HCT116 (cell line): Measurements from ENCODE around the gene SLCO2A1. TPM values are rescaled to one million over a fixed set of nuclear protein-coding genes. Genes with fewer than 3 reads are reported as not detected.

Experiments used
- ATAC-seq: fragments of 200-7000 bp; cut with Tn5 transposase; 2 replicates; pipeline ENCODE4 v1.9.1; 2020; ENCODE audit warnings: mild to moderate bottlenecking, moderate library complexity
- BruUV-seq: library from RNA; stranded (reverse); fragments of 400-500 nt; replicated peaks from 2 replicates; lab custom pipeline; 2021; lab: Mats Ljungman, UMichigan
- CTCF ChIA-PET: fragments of 300-600 bp; sonication (Branson Sonifier 250); formaldehyde crosslinking; loops from one replicate; lab custom pipeline; 2021; ENCODE audit warnings: antibody characterized with exemption; lab: Charles Lee
- POLR2A ChIA-PET: fragments of 300-600, 350-600 bp; sonication (Branson Sonifier 250); formaldehyde crosslinking; loops from one replicate; lab custom pipeline; 2021; ENCODE audit warnings: antibody characterized with exemption; lab: Charles Lee
- RAD21 ChIA-PET, 2 experiments: fragments of 300-600 bp; sonication (Branson Sonifier 250); formaldehyde crosslinking; loops; one replicate each; lab custom pipeline; 2023; ENCODE audit warnings: low total read pairs in 2 of 2; ENCODE audit not compliant: uncharacterized antibody in 2 of 2, unreplicated experiment in 2 of 2, low non-redundant PET in 1 of 2; lab: Charles Lee
- DNase-seq: peaks from one replicate; pipeline ENCODE4 v3.0.0-alpha.2; 2010; ENCODE audit warnings: low read depth, low spot score
- H2AFZ ChIP-seq: fragments of 200-600 bp; shearing (Covaris generic), sonication (generic); 2 replicates; pipeline ENCODE4 v1.6.1; 2017; ENCODE audit warnings: low read depth, mixed run types, mixed read lengths, antibody characterized with exemption, low read length; ENCODE audit not compliant: poor library complexity, severe bottlenecking
- H3K27ac ChIP-seq: 2 replicates; pipeline ENCODE4 v1.5.1; 2012; ENCODE audit warnings: low read depth, low read length
- H3K27me3 ChIP-seq: fragments of 200-600 bp; sonication (generic); 2 replicates; pipeline ENCODE4 v1.6.1; 2016; ENCODE audit warnings: mixed run types, low read length, mixed read lengths; ENCODE audit not compliant: insufficient read depth
- H3K36me3 ChIP-seq, 2 experiments: fragments of 200-500 bp in 1 of 2; fragments of 200-600 bp in 1 of 2; sonication (Bioruptor generic) in 1 of 2; sonication (generic) in 1 of 2; 2 replicates each; pipeline versions ENCODE4 v1.5.1 to v1.6.1; 2014 to 2016; ENCODE audit warnings: low read length in 2 of 2, inconsistent platforms in 1 of 2, mixed read lengths in 1 of 2, mixed run types in 1 of 2; ENCODE audit not compliant: insufficient read depth in 2 of 2, control insufficient read depth in 1 of 2
- H3K4me1 ChIP-seq, 2 experiments: fragments of 200-600 bp in 1 of 2; sonication (generic) in 1 of 2; 2 replicates each; pipeline versions ENCODE4 v1.5.1 to v1.6.1; 2012 to 2017; ENCODE audit warnings: low read length in 2 of 2, inconsistent platforms in 1 of 2, mild to moderate bottlenecking in 1 of 2, mixed read lengths in 1 of 2, mixed run types in 1 of 2, moderate library complexity in 1 of 2; ENCODE audit not compliant: insufficient read depth in 2 of 2, control insufficient read depth in 1 of 2
- H3K4me2 ChIP-seq: fragments of 200-600 bp; sonication (generic); 2 replicates; pipeline ENCODE4 v1.6.1; 2017; ENCODE audit warnings: mixed run types, low read length, mixed read lengths
- H3K4me3 ChIP-seq, 2 experiments: fragments of 200-600 bp in 1 of 2; sonication (generic) in 1 of 2; replicated peaks in 1 of 2; 2 replicates each; pipeline ENCODE4 v1.5.1; 2011 to 2016; ENCODE audit warnings: low read length in 2 of 2, control low read depth in 1 of 2, low read depth in 1 of 2, mild to moderate bottlenecking in 1 of 2, mixed read lengths in 1 of 2, mixed run types in 1 of 2
- H3K79me2 ChIP-seq: fragments of 200-600 bp; sonication (generic); 2 replicates; pipeline ENCODE4 v1.6.1; 2017; ENCODE audit warnings: mild to moderate bottlenecking, mixed run types, low read length, moderate library complexity, mixed read lengths; ENCODE audit not compliant: insufficient read depth
- H3K9ac ChIP-seq: fragments of 200-600 bp; sonication (generic); 2 replicates; pipeline ENCODE4 v1.6.1; 2016; ENCODE audit warnings: low read length, mixed read lengths
- H3K9me2 ChIP-seq: fragments of 200-600 bp; sonication (generic), shearing (Covaris generic); 2 replicates; pipeline ENCODE4 v1.6.1; 2017; ENCODE audit warnings: mixed run types, mild to moderate bottlenecking, moderate library complexity; ENCODE audit not compliant: insufficient read depth
- H3K9me3 ChIP-seq, 2 experiments: fragments of 200-500 bp in 1 of 2; fragments of 200-600 bp in 1 of 2; sonication (Bioruptor generic) in 1 of 2; sonication (generic) in 1 of 2; 2 replicates each; pipeline ENCODE4 v1.6.1; 2014 to 2017; ENCODE audit warnings: low read length in 2 of 2, mixed read lengths in 2 of 2, inconsistent platforms in 1 of 2, low read depth in 1 of 2, mild to moderate bottlenecking in 1 of 2, mixed run types in 1 of 2, moderate library complexity in 1 of 2; ENCODE audit not compliant: control insufficient read depth in 1 of 2, insufficient read depth in 1 of 2
- H4K20me1 ChIP-seq: fragments of 200-600 bp; sonication (generic), shearing (Covaris generic); 2 replicates; pipeline ENCODE4 v1.6.1; 2017; ENCODE audit warnings: mixed run types, mild to moderate bottlenecking, moderate library complexity; ENCODE audit not compliant: insufficient read depth
- CBX3 ChIP-seq: IDR thresholded peaks from 2 replicates; pipeline ENCODE4 v1.6.1; 2012; ENCODE audit warnings: low read depth
- EGR1 ChIP-seq: IDR thresholded peaks from 2 replicates; pipeline ENCODE4 v1.6.1; 2012; ENCODE audit warnings: low read depth
- ELF1 ChIP-seq: IDR thresholded peaks from 2 replicates; pipeline ENCODE4 v1.6.1; 2012; ENCODE audit warnings: low read depth, borderline replicate concordance
- EZH2 ChIP-seq: fragments of 200-600 bp; sonication (generic); IDR thresholded peaks from 2 replicates; pipeline ENCODE4 v1.6.1; 2017; ENCODE audit warnings: antibody characterized with exemption, mixed run types
- EZH2phosphoT487 ChIP-seq: fragments of 200-600 bp; IDR thresholded peaks from 2 replicates; pipeline ENCODE4 v1.6.1; 2018; ENCODE audit warnings: antibody characterized with exemption, borderline replicate concordance
- FOSL1 ChIP-seq: IDR thresholded peaks from 2 replicates; pipeline ENCODE4 v1.6.1; 2012; ENCODE audit warnings: low read depth
- POLR2A ChIP-seq: IDR thresholded peaks from 2 replicates; pipeline ENCODE4 v1.7.0; 2011; ENCODE audit warnings: borderline replicate concordance; ENCODE audit not compliant: insufficient read depth, insufficient read length; ENCODE audit errors: extremely low read depth
- POLR2AphosphoS5 ChIP-seq: IDR thresholded peaks from 2 replicates; pipeline ENCODE4 v1.6.1; 2011; ENCODE audit warnings: mild to moderate bottlenecking, low read depth, low read length, moderate library complexity
- RAD21 ChIP-seq: IDR thresholded peaks from 2 replicates; pipeline ENCODE4 v1.6.1; 2012; ENCODE audit warnings: low read depth, mild to moderate bottlenecking
- SIN3A ChIP-seq: IDR thresholded peaks from 2 replicates; pipeline ENCODE4 v1.6.1; 2012; ENCODE audit warnings: low read depth
- SP1 ChIP-seq: IDR thresholded peaks from 2 replicates; pipeline ENCODE4 v1.6.1; 2012; ENCODE audit warnings: low read depth
- SRF ChIP-seq: IDR thresholded peaks from 2 replicates; pipeline ENCODE4 v1.6.1; 2012; ENCODE audit warnings: low read depth
- TCF7L2 ChIP-seq: IDR thresholded peaks from 2 replicates; pipeline ENCODE4 v1.7.0; 2011; ENCODE audit warnings: borderline replicate concordance, inconsistent platforms; ENCODE audit not compliant: insufficient read depth, insufficient read length; ENCODE audit errors: extremely low read depth
- ZFX ChIP-seq: fragments of 450-650 bp; IDR thresholded peaks from 2 replicates; pipeline ENCODE4 v1.6.1; 2017
- intact Hi-C: fragments of 100-400 bp; cut with micrococcal nuclease; formaldehyde crosslinking; loops from 2 replicates; pipeline ENCODE4 v1.10.0; 2022
- total RNA-seq: library from RNA; stranded (reverse); gene quantifications from one replicate; pipeline ENCODE4 v1.2.1, GENCODE V29; 2021; ENCODE audit not compliant: unreplicated experiment
- TF ChIP-seq, protein P1 (sequence below): IDR thresholded peaks from 2 replicates; pipeline ENCODE4 v1.6.1; 2012
- TF ChIP-seq, protein P2 (sequence below), 3 experiments: fragments of 200-600 bp in 1 of 3; sonication (generic) in 1 of 3; IDR thresholded peaks in 2 of 3; conservative IDR thresholded peaks in 1 of 3; 2 replicates each; pipeline ENCODE4 v1.5.1; 2012 to 2017; ENCODE audit warnings: low read depth in 2 of 3, low read length in 2 of 3, antibody characterized with exemption in 1 of 3, borderline replicate concordance in 1 of 3, control low read depth in 1 of 3, mild to moderate bottlenecking in 1 of 3, mixed read lengths in 1 of 3, mixed run types in 1 of 3, moderate library complexity in 1 of 3; ENCODE audit not compliant: insufficient read depth in 1 of 3
- TF ChIP-seq, protein P3 (sequence below): IDR thresholded peaks from 2 replicates; pipeline ENCODE4 v1.6.1; 2012
- TF ChIP-seq, protein P4 (sequence below): IDR thresholded peaks from 2 replicates; pipeline ENCODE4 v1.6.1; 2011; ENCODE audit warnings: mild to moderate bottlenecking, low read length, moderate library complexity; ENCODE audit not compliant: insufficient replicate concordance; ENCODE audit errors: extremely low read depth

Gene SLCO2A1
- total RNA-seq, 1 experiment from 2014 or later: 0.52 TPM

DNA sequence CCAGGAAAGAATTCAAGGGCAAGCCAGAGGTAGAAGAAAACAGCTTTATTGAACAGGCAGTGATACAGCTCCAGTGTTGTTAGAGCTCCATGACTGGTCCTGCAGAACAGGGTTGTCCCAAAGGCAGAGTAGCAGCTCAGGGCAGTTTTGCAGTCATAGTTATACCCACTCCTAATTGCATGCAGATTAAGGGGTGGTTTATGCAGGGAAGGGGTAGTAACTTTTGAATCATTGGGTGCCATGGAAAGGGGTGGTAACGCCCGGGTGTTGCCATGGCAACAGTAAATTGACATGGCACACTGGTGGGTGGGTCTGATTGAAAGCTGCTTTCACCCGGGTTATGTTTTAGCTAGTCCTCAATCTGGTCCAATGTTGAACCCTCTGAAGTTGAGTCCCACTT is 124.3 kb downstream of the SLCO2A1 start:
- Histone ChIP-seq H4K20me1 (no peaks in the 10 kb centered on the region), H3K79me2 (no peaks in the 10 kb centered on the region), H3K36me3 (no peaks in the 10 kb centered on the region), H3K4me3 (no peak overlapping the region), H3K9me3 (no peaks in the 10 kb centered on the region; a peak in 1 of 4 replicates), H3K9me2 (no peaks in the 10 kb centered on the region), H3K4me1 (no peaks in the 10 kb centered on the region)
- POLR2A ChIA-PET: no interaction called here
- intact Hi-C loops: no loop called here
- no TSS peak for BruUV-seq
- DNase-seq: no peak
- CTCF ChIA-PET: no interaction called here
- RAD21 ChIA-PET: no interaction called here
- TF ChIP-seq ELF1 (no peak), RAD21 (no peak), SRF (no peak)
- TF ChIP-seq, protein P1, sequence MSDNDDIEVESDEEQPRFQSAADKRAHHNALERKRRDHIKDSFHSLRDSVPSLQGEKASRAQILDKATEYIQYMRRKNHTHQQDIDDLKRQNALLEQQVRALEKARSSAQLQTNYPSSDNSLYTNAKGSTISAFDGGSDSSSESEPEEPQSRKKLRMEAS: no peak
- TF ChIP-seq, all 23 proteins: peak for 0
- no peak overlapping the region for H2AFZ ChIP-seq
- no peak for ATAC-seq
- no peak overlapping the region for H3K27ac ChIP-seq
- no peak overlapping the region for H3K4me2 ChIP-seq
- H3K27me3 ChIP-seq: no peaks in the 10 kb centered on the region
- no peak overlapping the region for H3K9ac ChIP-seq

DNA sequence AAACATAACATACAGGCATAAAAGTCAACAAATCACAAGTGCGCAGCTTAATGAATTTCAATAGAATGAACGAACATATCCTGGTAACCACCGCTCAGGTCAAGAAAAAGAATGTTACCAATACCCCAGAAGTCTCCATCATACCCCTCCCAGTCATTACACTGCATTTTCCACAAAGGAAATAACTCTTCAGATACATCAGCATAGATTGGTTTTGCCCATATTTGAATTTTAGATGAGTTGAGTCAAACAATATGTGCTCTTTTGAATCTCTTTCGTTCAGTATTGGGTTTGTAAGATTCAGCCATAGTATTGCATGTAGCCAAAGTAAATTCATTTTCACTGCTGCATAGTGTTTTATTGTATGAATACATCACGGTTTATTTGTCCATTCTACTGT is 127.9 kb downstream of the SLCO2A1 start:
- Histone ChIP-seq H3K4me1 (no peaks in the 10 kb centered on the region), H3K4me2 (no peak overlapping the region), H3K27ac (no peak overlapping the region), H3K9me3 (no peaks in the 10 kb centered on the region; a peak in 1 of 4 replicates), H3K79me2 (no peaks in the 10 kb centered on the region), H3K36me3 (no peaks in the 10 kb centered on the region), H4K20me1 (no peaks in the 10 kb centered on the region), H3K4me3 (no peak overlapping the region), H3K27me3 (no peaks in the 10 kb centered on the region), H3K9ac (no peak overlapping the region), H3K9me2 (no peaks in the 10 kb centered on the region), H2AFZ (no peak overlapping the region)
- ChIA-PET CTCF (no interaction called here), RAD21 (no interaction called here), POLR2A (no interaction called here)
- BruUV-seq: no TSS peak
- TF ChIP-seq ZFX: no peak
- no peak for TF ChIP-seq FOSL1
- TF ChIP-seq TCF7L2: no peak
- TF ChIP-seq, protein P2, sequence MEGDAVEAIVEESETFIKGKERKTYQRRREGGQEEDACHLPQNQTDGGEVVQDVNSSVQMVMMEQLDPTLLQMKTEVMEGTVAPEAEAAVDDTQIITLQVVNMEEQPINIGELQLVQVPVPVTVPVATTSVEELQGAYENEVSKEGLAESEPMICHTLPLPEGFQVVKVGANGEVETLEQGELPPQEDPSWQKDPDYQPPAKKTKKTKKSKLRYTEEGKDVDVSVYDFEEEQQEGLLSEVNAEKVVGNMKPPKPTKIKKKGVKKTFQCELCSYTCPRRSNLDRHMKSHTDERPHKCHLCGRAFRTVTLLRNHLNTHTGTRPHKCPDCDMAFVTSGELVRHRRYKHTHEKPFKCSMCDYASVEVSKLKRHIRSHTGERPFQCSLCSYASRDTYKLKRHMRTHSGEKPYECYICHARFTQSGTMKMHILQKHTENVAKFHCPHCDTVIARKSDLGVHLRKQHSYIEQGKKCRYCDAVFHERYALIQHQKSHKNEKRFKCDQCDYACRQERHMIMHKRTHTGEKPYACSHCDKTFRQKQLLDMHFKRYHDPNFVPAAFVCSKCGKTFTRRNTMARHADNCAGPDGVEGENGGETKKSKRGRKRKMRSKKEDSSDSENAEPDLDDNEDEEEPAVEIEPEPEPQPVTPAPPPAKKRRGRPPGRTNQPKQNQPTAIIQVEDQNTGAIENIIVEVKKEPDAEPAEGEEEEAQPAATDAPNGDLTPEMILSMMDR (IDR thresholded peaks at IDR 0.05 in 2 of 3, conservative IDR thresholded peaks at IDR 0.05 in 1 of 3; ENCODE audit: borderline replicate concordance in 1 of 3, insufficient read depth in 1 of 3, low read depth in 2 of 3, low read length in 2 of 3): no peak
- TF ChIP-seq, protein P1: no peak
- no peak for TF ChIP-seq SRF
- TF ChIP-seq POLR2AphosphoS5: no peak
- TF ChIP-seq SP1: no peak
- TF ChIP-seq EZH2: no peak
- no peak for TF ChIP-seq EZH2phosphoT487
- no peak for TF ChIP-seq ELF1
- TF ChIP-seq EGR1: no peak
- TF ChIP-seq, protein P3, sequence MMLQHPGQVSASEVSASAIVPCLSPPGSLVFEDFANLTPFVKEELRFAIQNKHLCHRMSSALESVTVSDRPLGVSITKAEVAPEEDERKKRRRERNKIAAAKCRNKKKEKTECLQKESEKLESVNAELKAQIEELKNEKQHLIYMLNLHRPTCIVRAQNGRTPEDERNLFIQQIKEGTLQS: no peak
- TF ChIP-seq CBX3: no peak
- TF ChIP-seq, protein P4, sequence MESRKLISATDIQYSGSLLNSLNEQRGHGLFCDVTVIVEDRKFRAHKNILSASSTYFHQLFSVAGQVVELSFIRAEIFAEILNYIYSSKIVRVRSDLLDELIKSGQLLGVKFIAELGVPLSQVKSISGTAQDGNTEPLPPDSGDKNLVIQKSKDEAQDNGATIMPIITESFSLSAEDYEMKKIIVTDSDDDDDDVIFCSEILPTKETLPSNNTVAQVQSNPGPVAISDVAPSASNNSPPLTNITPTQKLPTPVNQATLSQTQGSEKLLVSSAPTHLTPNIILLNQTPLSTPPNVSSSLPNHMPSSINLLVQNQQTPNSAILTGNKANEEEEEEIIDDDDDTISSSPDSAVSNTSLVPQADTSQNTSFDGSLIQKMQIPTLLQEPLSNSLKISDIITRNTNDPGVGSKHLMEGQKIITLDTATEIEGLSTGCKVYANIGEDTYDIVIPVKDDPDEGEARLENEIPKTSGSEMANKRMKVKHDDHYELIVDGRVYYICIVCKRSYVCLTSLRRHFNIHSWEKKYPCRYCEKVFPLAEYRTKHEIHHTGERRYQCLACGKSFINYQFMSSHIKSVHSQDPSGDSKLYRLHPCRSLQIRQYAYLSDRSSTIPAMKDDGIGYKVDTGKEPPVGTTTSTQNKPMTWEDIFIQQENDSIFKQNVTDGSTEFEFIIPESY: no peak
- TF ChIP-seq POLR2A: no peak
- TF ChIP-seq SIN3A: no peak
- DNase-seq (no peak), ATAC-seq (no peak)
- intact Hi-C loops: no loop called here
